T-helper 2 cell (primary cell): Measurements from ENCODE around the gene AP3S2.

Source experiments
- DNase-seq, 5 experiments: peaks; one replicate each; pipeline versions ENCODE4 v3.0.0 to v3.0.0-alpha.2; 2012 to 2022

The AP3S2 gene

DNA sequence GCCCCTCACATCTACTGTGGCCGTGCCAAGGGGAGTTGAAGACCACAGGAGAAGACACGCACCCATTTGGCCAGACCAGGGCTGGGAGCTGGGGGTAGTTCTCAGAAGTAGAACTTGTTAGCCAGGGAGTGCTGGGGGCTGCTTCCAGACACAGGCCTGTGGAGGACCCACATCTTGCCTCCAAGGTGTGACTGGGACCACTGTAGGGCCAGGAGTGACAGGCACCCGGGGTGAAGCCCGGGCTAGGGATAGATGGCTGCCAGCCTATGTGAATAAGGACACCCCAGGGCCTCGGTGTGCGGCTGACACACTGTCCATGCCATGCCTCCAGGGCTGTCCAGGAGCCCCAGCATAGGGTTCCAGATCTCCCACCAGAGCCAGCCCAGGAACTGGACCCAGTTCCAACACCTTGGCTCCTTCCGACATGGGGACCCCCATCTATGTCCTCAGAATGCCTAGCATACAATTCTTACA lies 80.9 kb downstream of the AP3S2 start:
- DNase-seq: no peak

DNA sequence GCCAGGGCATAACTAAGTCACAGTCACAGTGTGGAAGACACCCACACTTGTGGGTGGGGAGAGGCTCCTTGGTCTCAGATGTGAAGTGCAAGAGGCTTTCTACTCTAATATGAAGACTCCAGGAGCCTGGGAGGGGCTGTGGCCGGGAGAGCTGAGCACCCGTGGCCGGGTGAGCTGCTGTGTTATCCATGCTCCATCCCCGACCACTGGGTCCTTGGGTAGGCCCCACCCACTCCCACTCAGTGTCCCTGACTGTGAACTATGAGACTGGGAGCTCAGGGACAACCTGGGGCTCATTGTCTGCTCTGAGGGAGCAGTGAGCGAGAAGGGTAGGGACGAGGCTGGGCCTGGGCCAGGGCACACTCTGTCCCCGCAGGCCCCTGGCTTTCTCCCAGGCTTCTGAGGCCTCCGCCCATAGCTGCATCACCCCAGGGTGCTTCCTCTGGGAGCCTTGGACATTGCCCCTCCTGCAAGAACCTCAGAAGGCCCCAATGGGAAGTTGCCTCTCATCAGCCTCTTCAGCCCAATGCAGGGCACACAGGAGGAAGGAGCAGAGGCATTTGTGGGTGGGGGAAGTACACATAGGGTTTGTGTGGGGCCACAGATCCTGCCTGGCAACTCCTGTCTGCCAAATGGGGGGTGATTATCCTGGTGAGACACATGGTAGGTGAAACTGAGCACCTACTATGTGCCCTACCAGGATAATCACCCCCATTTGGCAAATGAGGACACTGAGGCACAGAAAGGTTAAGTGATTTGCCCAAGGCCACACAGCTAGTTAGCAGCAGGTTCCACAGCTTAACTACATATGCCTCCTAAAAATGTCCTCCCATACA lies 81.6 kb downstream of the AP3S2 start:
- DNase-seq: no peak

DNA sequence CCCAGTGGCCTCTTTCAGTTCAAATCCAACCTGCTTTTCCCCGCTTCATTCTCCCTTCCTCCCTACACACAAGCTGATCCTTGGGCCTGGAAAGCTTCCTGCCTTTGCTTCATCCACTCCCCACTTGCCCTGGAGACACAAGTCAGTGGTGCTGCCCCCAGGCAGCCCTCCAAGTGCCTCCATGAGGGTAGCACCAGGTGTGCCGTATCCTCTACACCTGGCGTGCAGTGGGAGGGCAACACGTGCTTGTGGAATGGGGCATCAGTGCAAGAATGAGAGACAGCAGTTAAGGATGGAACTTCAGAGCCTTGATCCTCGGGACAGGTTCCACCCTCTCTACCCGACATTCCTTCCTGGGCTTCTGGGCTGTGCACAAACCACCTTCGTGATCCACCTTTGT lies 83.0 kb downstream of the AP3S2 start:
- no peak for DNase-seq

DNA sequence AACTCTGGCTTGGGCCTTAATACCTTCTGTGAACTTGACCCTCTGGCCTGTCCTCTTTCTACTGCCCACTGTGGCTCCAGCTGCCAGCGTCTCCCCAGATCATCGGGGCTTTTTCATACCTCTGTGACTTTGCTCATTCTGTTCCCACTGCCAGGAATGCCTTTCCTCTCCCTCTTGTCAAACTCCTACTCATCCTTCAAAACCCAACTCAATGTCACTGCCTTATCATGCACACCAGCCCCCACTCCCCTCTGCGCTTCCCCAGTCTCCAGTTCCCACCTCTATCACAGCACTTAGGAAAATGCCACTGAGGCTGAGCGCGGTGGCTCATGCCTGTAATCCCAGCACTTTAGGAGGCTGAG lies 84.0 kb downstream of the AP3S2 start:
- no peak for DNase-seq

DNA sequence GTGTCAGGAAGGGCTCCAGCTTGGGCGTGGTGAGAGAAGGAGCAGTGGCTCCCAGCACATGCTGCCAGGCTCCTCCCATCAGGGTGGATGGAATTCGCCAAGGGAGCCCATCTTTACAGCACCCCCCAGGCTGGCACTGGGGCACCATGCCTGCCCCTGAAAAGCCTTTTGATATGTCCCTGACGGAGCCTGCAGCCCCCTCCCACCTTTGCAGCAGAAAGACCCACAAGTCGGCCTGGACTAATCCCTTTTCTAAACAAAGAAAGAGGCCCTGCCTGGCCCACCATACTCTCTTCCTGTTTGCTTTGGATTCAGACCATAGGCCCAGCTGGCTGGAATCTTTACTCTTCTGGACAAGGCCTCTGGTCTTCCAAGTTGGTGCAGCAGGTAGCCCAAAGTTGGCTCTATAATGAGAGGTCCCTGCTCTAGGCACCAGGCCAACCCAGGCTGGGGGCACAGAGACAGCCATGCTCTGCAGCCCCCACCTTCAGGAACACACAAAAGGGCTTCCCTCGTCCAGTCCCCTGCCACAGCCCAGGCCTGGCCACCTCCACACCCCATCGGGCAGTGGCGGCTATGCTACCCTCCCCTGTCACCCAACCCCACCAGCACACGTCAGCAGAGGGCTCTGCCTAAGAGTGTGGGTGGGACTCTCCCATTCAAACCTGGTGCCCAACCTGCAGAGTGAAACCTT lies 84.6 kb downstream of the AP3S2 start:
- no peak for DNase-seq

DNA sequence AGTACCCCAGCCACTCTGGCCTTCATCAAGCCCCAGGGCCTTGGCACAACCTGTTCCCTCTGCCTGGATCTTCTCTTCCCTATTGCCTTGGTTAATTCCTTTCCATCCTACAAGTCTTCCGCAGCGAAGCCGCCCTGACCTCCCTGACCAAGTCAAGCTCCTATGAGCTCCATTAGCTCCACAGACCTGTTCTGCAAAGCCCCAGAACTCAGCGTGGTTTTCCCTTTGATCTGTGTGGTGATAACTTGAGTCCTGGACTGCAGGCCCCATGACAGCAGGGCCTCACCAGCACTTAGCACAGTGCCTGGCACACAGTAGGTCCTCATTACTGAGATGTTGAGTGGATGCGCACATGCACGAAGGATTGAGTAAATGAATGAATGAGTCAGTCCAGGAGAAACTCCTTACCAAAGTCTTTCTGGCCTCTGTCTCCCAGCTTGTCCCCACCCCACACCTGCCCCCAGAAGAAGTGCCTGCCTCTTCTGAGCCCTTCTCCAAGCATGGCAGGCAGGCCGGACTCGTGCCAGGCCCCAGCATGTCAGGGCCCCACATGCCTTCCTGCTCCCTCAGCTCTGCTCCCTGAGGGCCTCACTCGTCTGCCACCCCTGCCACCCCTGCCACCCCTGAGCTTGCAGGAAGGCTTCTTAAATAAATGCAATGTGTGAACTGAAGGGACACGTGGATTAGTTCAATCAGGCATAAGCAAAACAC lies 85.5 kb downstream of the AP3S2 start:
- no peak for DNase-seq

DNA sequence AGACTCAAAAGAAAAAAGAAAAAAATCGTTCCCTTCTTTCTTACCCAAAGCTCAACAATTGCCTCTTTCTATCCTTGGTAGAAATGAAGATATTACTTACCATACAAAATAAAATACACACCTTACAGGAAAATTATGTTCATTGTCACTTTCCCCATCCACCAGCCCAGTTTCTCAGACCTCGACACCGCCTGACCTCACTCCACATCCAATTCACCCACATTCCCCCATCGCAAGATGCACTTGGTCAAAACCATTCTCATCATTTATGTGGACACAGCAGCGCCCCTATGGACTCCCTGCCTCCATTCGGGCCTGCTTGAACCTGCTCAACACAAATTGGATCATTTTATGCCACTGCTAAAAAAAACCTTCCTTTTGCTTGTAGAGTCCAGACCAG lies 86.1 kb downstream of the AP3S2 start:
- DNase-seq: no peak

DNA sequence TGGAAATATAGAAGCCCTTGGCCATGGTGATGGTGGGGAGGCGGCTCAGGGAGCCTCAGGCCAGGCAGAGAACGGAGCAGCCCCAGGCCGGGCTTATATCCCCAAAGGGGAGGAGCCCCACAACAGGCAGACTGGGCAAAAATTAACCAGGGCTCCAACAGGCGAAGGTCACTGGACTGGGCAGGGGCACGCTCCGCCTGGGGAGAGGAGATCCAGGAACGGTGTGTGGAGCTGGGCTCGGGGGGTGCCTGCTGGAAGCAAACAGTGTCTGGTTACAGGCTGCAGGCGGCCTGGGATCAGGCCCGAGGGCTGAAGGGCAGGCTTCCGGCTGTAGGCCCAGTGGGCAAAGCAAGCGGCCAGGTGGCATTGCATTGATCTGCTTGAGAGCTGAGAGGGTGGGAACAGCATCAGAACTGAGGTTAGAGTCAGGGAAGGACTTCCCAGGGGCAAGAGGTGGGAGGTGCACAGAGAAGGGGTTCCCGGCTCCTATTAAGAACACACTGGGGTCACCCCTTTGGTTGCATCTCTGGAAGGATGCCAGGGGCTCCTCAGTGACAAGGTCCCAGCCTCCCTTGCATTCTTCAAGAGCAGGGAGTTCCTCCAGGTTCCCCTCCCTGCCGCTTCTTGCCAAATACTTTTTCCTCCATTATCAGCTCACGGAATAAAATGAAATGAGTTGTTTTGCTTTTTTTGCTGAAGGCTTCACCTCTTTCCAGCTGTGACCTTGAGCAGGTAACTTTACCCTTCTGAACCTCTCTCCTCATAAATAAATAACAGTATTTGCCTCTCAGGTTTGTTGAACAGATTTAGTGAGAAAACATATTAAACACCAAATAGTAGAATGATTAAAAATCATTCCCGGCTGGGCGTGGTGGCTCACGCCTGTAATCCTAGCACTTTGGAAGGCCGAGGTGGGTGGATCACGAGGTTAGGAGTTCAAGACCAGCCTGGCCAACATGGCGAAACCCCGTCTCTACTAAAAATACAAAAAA lies 86.9 kb downstream of the AP3S2 start:
- no peak for DNase-seq

DNA sequence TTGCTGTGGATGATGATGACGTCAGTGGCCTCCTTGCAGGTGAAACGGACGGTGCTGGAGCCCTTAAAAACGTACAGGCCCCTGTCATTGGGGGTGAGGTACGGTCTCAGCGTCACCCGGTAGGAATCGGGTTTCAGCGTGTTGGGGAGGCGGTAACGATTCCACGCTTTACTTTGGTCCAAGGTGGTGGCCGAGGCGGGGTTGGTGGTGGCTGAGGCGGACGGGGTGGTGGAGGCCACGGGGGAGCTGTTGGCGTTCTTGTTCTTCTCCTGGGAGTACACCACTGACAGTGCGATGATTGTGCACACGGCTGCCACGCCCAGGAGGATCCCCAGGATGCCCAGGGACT lies 87.6 kb downstream of the AP3S2 start:
- DNase-seq: no peak

DNA sequence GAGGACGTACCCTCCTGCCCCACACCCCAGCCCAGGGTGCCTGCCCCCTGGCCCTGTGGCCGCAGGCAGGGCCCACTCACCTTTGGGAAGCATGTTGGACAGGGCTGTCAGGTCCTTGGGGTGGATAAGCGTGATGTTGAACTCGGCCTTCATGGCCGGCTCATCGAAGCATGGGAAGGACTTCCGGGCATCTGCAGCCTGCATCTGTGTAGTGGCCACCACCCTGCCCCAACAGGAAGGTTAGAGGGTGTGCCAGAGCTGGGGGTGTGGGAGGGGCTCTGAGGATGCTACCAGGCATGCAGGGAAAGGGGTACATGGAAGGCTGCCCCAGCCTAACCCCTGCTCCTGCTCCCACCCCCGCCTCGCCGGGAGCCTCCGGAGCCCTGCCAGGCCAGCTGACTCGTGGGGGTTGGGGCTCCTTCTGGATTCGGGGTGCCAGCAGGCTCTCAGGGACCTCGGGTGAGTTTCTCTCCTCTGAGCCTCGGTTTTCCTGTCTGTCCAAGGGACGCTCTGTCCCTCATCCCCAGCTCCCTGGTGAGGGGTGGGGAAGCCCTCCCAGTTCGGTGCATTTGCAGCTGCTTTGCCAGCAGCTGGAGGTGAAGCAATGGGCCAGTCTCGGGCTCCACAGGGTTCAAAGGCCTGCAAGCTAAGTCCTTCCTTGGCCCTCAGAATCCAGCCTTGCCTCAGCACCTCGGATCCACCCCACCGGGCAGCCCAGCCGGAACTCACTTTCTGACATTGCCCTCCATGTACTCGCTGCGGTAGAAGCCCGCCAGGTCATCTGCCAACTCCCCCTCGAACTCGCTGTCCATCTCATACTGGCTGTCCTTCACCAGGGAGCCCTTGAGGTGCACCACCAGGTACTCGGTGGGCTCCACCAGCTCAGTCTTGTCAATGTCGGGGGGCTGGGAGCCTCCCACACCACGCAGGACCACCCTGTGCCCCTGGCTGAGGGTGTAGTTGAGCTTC lies 88.3 kb downstream of the AP3S2 start:
- DNase-seq: no peak

DNA sequence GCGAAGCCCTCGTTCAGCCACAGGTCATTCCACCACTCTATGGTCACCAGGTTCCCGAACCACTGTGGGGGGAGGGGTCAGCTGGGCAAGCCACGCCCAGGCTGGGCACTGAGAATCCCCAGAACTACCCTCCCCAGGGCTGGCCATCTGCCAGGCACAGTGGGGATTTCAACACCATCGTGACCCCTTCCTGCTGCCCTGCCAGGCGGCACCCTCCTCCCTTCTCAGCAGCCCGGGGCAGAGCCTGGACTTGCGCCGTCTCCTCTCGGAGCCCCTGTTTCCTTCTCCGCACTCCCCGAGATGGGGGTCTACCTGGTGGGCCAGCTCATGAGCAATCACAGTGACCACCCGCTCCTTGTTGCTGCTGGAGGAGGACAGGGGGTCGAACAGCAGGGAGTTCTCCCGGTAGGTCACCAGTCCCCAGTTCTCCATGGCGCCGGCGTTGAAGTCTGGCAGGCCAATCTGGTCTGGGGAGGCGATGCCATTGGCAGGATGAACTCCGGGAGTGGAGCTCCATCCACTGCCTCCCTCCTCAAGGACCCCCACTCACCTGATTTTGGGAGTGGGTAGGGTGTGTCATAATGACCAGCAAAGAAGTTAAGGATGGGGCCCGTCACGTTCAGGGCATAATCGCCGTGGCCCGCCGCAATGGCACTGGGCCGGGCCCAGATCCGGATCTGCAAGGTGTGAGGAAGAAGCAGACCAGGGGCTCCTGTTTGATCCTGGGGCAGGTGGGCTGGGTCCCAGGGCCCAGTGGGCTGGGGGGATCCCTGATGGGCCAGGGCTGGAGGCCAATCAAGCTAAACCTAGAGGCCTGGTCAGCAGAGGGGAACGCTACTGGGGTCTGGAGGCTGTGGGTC lies 89.6 kb downstream of the AP3S2 start:
- no peak for DNase-seq

DNA sequence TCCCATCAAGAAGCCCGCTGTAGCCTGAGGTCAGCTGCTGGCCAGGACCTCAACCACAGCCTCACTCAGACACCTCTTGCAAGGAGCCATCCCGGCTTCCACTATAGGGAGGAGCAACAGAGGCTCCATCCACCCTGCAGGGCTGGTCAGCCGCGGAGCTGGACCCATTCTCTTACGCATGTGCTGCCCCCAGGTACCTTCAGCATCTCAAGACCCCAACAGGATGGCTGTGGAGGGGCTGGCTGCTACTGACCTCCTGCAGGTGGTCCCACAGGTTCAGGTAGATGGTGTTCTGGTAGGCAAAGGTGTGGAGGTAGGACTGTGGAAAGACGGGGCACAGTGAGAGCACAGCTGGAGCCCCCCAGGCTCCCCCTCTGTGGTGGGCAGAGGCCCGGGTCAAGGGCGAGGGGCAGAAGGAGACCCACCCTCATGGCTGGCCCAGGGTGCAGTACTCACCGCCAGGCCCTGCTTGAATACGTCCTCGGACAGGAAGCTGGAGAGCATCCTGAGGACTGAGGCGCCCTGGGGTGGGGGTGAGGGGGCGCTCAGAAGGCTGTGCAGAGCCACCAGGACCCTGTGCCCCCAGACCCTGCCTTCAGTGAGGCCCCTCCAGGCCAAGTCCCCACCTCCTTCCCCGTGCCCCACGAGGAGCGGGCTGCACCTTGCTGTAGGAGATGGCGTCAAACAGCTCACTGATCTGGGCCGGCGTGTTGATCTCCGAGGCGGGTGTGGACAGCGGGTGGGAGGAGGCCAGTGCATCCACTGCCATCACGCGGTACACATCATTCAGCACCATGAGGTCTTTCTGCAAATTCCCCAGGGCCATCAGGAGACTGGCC lies 90.6 kb downstream of the AP3S2 start:
- DNase-seq: no peak

DNA sequence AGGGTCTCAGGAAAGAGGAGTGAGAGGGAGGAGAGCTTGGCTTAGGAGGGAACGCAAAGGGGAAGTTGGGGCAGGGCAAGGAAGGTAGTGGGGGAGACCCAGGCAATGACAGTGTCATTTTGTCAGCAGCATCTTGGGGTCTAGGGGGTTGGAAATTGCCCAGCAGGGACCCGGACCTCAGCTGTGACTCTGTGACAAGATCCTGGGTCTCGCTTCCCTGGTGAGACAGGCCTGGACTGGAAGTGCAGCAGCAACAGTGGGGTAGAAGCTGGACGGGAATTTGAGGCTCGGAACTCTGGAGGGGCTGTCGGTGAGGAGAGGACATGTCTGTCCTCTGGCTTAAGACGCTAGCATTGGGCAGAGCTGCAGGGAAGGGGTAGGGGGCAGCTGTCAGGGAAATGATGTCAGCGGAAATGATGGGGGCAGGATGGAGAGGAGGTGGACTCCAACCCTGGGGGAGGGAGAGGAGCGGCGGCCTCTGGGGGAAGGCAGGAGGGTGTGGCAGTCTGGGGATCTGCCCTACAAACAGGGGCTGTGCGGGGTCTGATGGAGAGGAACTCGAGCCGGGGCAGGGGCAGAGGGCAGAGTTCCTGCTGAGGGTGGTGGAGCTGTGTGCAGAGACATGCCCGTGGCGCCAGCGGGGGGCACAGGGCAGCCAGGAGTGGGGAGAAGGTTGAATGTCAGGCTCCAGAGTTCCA lies 91.4 kb downstream of the AP3S2 start:
- no peak for DNase-seq

DNA sequence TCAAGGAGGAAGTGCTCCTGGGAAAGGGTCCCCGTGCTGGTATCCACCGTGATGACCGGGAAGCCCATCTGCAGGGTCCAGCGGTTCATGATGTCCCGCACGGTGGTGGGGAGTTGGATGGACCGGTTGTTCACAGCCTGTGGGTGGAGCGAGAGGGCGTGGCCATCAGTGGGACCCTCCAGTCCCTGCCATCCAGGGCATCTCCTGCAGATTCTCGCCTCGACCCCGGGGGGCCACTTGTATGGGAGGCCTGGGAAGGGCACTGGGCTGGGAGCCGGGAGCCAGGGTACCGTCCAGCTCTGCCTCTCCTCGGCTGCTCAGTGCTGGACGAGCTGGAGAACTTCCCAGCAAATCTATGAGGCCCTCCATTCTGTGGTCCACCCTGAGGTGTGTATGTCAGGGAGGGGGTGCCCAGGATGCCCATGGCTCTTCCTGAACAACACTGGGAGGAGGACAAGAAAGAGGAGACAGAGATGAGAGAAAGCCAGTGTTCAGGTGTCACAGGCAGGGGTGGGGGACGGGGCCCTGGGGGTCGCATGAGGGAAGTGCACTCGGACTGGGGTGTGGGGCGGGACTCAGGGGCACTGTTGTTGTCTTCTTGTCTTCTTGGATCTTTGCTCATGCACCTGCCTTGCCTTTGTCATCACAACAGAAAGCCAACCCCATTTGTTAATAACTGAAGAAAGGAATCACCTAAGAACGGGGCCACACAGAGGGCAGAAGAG lies 92.2 kb downstream of the AP3S2 start:
- no peak for DNase-seq

DNA sequence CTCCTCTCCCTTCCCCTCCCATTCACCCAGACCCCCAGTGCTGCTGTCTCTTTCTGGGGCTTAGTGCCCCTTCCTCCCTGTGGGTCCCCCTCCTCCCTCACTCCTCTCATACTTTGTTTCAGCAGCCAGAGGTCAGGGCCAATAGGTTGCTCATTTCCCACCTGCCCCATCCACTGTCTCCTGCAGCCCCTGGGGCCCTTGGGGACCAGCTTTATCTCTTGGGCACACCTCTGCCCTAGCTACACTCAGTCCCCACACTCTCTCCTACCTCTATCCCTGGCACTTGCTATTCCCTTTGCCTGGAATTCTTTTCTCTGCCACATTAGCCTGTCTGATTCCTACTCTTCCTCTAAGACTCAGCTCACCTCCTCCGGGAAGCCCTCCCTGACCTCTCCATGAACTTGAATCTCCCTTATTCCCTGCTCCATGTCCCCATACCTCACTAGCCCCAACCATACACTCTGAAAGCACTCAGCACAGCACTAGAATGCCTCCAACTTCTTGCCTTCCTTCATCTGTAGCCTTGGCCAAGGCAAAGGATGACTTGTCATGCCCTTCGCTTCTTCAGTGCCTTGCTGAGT lies 93.8 kb downstream of the AP3S2 start:
- no peak for DNase-seq

DNA sequence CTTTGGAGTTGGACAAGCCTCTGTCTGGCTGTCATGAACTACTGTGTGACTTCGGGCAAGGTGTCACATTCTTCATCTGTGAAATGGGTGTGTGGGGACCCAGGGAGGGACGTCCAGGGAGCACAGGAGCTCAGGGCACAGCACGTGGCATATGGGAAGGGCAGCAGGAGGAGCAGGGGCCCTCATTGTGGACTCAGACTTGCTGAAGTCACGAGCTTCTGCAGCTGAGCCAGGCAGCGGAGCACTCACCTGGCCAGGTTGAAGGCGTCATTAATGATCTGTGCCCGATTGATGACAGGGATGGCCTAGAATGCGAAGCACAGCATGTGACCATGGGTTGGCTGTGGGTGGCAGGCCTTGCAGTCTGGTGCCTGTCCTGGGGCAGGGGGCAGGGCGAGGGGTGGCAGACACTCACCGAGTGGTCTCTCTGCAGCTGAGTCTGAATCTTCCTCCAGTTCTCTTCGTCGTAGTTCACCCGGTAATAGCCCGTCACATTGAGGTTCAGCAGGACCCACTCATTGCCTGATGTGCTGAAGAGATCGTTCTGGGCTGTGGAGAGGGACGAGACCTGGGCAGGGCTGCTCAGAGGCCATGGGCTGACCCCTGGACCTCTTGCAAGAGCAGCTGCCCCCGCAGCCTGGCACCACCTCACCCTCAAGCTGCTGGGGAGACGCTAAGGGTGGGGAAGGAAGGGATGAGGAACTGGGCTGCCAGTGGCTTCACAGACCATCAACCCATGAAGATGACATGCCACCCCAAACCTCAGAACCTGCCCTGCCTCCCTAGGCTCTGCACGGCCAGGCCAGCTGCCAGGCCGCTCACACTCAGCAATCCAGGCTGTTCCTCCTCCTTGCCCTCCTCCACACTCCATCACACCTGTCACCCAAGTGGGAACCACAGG lies 94.5 kb downstream of the AP3S2 start:
- no peak for DNase-seq
